HG02973 (cell line): Measurements from ENCODE around the gene ICAM3.
"Not testable (repeated sequence)": the region's sequence is repeated elsewhere in the genome, so short reads cannot be mapped to it uniquely, and the experiment has no call there.

ENCODE experiments used
- ATAC-seq: cut with Tn5 transposase; IDR thresholded peaks from one replicate; pipeline ENCODE4 v1.9.1; 2021; ENCODE audit warnings: moderate library complexity; ENCODE audit not compliant: unreplicated experiment

ICAM3 gene

GRCh38 chr19:10346509-10346908 is 7.1 kb upstream of the ICAM3 start:
- ATAC-seq = no peak

GRCh38 chr19:10344780-10345179 is 5.4 kb upstream of the ICAM3 start:
- ATAC-seq = no peak

- no peak for ATAC-seq
Measured at GRCh38 chr19:10343495-10343894, 4.1 kb upstream of the ICAM3 start.

GRCh38 chr19:10339977-10340376 is 553 bp upstream of the ICAM3 start:
- ATAC-seq = no peak

GRCh38 chr19:10338940-10339339 is 484 bp downstream of the ICAM3 start:
- no peak for ATAC-seq

- ATAC-seq = not testable (repeated sequence)
Measured at GRCh38 chr19:10336725-10337124, 2.7 kb downstream of the ICAM3 start.

- no peak for ATAC-seq
Measured at GRCh38 chr19:10335352-10335985, 4.0 kb downstream of the ICAM3 start.

GRCh38 chr19:10334588-10335351 is 4.7 kb downstream of the ICAM3 start:
- no peak for ATAC-seq

GRCh38 chr19:10333758-10334587 is 5.5 kb downstream of the ICAM3 start:
- ATAC-seq = no peak

GRCh38 chr19:10332965-10333757 is 6.3 kb downstream of the ICAM3 start, which contains the start of gene RAVER1:
Gene RAVER1 (minus strand): TSS chr19:10333529. CDS start chr19:10333507, 22 bp downstream.
- peak; percentile 72 for ATAC-seq

- ATAC-seq = peak; percentile 2
Measured at GRCh38 chr19:10332158-10332964, 7.1 kb downstream of the ICAM3 start.

GRCh38 chr19:10329555-10329954 is 9.9 kb downstream of the ICAM3 start:
- ATAC-seq = no peak

- ATAC-seq = no peak
Measured at GRCh38 chr19:10328558-10329429, 10.6 kb downstream of the ICAM3 start.

- ATAC-seq = no peak
Measured at GRCh38 chr19:10327793-10328192, 11.6 kb downstream of the ICAM3 start.

GRCh38 chr19:10325732-10326131 is 13.7 kb downstream of the ICAM3 start:
- ATAC-seq = no peak

GRCh38 chr19:10321874-10322835 is 17.3 kb downstream of the ICAM3 start:
- ATAC-seq = no peak

GRCh38 chr19:10321417-10321797 is 18.0 kb downstream of the ICAM3 start:
- ATAC-seq = no peak
